Peyer's patch (tissue), 4 donors: ENCODE measurements around the gene FZD10.

Experiments
- CTCF ChIP-seq, 6 experiments: fragments of 450-650 bp in 4 of 6; fragments of 200-600 bp in 2 of 6; sonication (generic) in 1 of 6; IDR thresholded peaks; one replicate each; pipeline ENCODE4 v1.5.1; 2017 to 2019; ENCODE audit warnings: antibody characterized with exemption in 6 of 6, mild to moderate bottlenecking in 3 of 6, moderate library complexity in 1 of 6
- POLR2A ChIP-seq, 2 donors: fragments of 450-650 bp; IDR thresholded peaks; one replicate each; pipeline ENCODE4 v1.5.1; 2017; ENCODE audit warnings: antibody characterized with exemption in 2 of 2, mild to moderate bottlenecking in 2 of 2, moderate library complexity in 2 of 2

- no peak for TF ChIP-seq CTCF (IDR thresholded peaks at IDR 0.05)
- no peak for TF ChIP-seq POLR2A (IDR thresholded peaks at IDR 0.05)
Measured at GRCh38 chr12:130131801-130132200, 30.5 kb upstream of the FZD10 start.
